Measurements from ENCODE around the gene MIER1. TPM values are rescaled to one million over a fixed set of nuclear protein-coding genes. Genes with fewer than 3 reads are reported as not detected.
"Not testable (repeated sequence)": the region's sequence is repeated elsewhere in the genome, so short reads cannot be mapped to it uniquely, and the experiment has no call there.

Gene MIER1
- total RNA-seq, 4 donors from 2014 or later, result 14.8 to 21.7 (median 15.4) TPM

DNA sequence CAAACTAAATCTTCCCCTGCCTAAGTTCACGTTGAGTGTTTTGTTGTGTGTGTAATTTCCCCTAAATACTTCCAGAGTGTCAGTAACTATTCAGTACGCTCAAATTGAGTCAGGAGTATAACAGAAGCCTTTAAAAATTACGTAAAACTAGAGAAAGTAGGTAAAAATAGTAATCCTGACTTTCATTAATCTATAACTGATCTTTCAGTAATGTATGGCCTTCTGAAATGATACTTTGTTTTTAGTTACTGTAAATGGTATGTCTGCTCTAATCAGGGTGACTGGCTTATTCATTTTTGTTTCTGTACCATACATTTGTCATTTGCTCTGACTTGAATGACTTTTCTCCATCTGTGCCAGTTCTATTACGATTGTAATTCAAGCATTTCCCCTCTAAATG lies 29.4 kb downstream of the MIER1 start:
- H3K9me3 ChIP-seq, result no peaks in the 10 kb centered on the region
- H3K4me1 ChIP-seq, result no peaks in the 10 kb centered on the region
- no peaks in the 10 kb centered on the region for H3K27me3 ChIP-seq
- intact Hi-C loops (cut with DNase I; ENCODE audit: low total_unique reads), result no loop called here
- TF ChIP-seq CTCF (IDR thresholded peaks at IDR 0.05 in 4 of 5, conservative IDR thresholded peaks at IDR 0.05 in 1 of 5), result no peak
- no peak for TF ChIP-seq POLR2A (IDR thresholded peaks at IDR 0.05)
- ATAC-seq (no peak), DNase-seq (no peak)
- H3K4me3 ChIP-seq, result no peak overlapping the region
- in situ Hi-C loops (cut with MboI; ENCODE audit: low sequenced_read_pairs in 4 of 4), result no loop called here
- H3K27ac ChIP-seq, result no peak overlapping the region
- H3K36me3 ChIP-seq, result peaks cover 2 to 16% of the 10 kb centered on the region in 2 donors

DNA sequence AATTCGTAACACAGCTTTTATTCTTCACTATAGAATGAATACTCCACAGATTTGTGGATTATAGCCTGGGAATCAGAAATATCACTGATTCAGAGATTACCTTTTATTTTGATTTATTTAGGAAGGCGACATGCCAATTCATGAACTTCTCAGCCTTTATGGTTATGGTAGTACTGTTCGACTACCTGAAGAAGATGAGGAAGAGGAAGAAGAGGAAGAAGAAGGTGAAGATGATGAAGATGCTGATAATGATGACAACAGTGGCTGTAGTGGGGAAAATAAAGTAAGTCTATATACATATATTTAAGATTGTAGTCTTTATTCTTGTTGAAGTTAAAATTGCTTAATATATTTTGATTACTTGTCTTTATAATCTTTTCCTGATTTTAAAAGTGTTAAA lies 33.1 kb downstream of the MIER1 start:
- no peaks in the 10 kb centered on the region for H3K4me1 ChIP-seq
- peaks cover 4 to 41% of the 10 kb centered on the region in 2 donors for H3K36me3 ChIP-seq
- in situ Hi-C loops (cut with MboI; ENCODE audit: low sequenced_read_pairs in 4 of 4) (no loop called here), intact Hi-C loops (cut with DNase I; ENCODE audit: low total_unique reads) (no loop called here)
- no peak overlapping the region for H3K4me3 ChIP-seq
- no peak for ATAC-seq
- no peaks in the 10 kb centered on the region for H3K9me3 ChIP-seq
- no peak for DNase-seq
- TF ChIP-seq CTCF (IDR thresholded peaks at IDR 0.05 in 4 of 5, conservative IDR thresholded peaks at IDR 0.05 in 1 of 5) (no peak), POLR2A (IDR thresholded peaks at IDR 0.05) (no peak)
- no peak overlapping the region for H3K27ac ChIP-seq
- no peaks in the 10 kb centered on the region for H3K27me3 ChIP-seq

GRCh38 chr1:66966188-66966873 lies 41.5 kb downstream of the MIER1 start:
- H3K4me1 ChIP-seq; DNase-seq; in situ Hi-C loops (cut with MboI; ENCODE audit: low sequenced_read_pairs in 4 of 4); ATAC-seq; intact Hi-C loops (cut with DNase I; ENCODE audit: low total_unique reads); H3K4me3 ChIP-seq; H3K27ac ChIP-seq; H3K27me3 ChIP-seq; H3K9me3 ChIP-seq: not testable (repeated sequence)
- peaks cover 3 to 69% of the 10 kb centered on the region in 2 donors for H3K36me3 ChIP-seq

GRCh38 chr1:66968574-66968973 lies 43.8 kb downstream of the MIER1 start:
- no peak for DNase-seq
- intact Hi-C loops (cut with DNase I; ENCODE audit: low total_unique reads), result no loop called here
- in situ Hi-C loops (cut with MboI; ENCODE audit: low sequenced_read_pairs in 4 of 4), result no loop called here
- Histone ChIP-seq H3K9me3 (no peaks in the 10 kb centered on the region), H3K4me1 (no peaks in the 10 kb centered on the region), H3K27ac (no peak overlapping the region), H3K36me3 (peaks cover 7 to 68% of the 10 kb centered on the region in 2 donors), H3K27me3 (no peaks in the 10 kb centered on the region), H3K4me3 (no peak overlapping the region)
- no peak for ATAC-seq
- TF ChIP-seq CTCF (IDR thresholded peaks at IDR 0.05 in 4 of 5, conservative IDR thresholded peaks at IDR 0.05 in 1 of 5), result no peak
- no peak for TF ChIP-seq POLR2A (IDR thresholded peaks at IDR 0.05)

- Histone ChIP-seq H3K9me3 (no peaks in the 10 kb centered on the region), H3K36me3 (peaks cover 0 to 56% of the 10 kb centered on the region in 2 donors), H3K27ac (no peak overlapping the region), H3K4me1 (peaks cover 7 to 14% of the 10 kb centered on the region in 2 donors), H3K4me3 (no peak overlapping the region), H3K27me3 (no peaks in the 10 kb centered on the region)
- ATAC-seq (no peak), DNase-seq (no peak)
- intact Hi-C loops (cut with DNase I; ENCODE audit: low total_unique reads), result no loop called here
- in situ Hi-C loops (cut with MboI; ENCODE audit: low sequenced_read_pairs in 4 of 4), result loop anchor here in 1 of 4 donors (25.0 kb wide), 1 partner anchor 216 kb away; the partner anchor contains the start of gene DYNLT5
- TF ChIP-seq CTCF (IDR thresholded peaks at IDR 0.05 in 4 of 5, conservative IDR thresholded peaks at IDR 0.05 in 1 of 5), result no peak
- TF ChIP-seq POLR2A (IDR thresholded peaks at IDR 0.05), result no peak
Observed at GRCh38 chr1:66978201-66978600, 53.4 kb downstream of the MIER1 start.

- in situ Hi-C loops (cut with MboI; ENCODE audit: low sequenced_read_pairs in 4 of 4), result loop anchor here in 1 of 4 donors (25.0 kb wide), 1 partner anchor 217 kb away; the partner anchor contains the start of gene DYNLT5
- H3K9me3 ChIP-seq; intact Hi-C loops (cut with DNase I; ENCODE audit: low total_unique reads); H3K27ac ChIP-seq; DNase-seq; ATAC-seq; H3K27me3 ChIP-seq; H3K4me3 ChIP-seq: not testable (repeated sequence)
- Histone ChIP-seq H3K36me3 (peaks cover under 1 to 57% of the 10 kb centered on the region in 2 donors), H3K4me1 (peaks cover 7 to 14% of the 10 kb centered on the region in 2 donors)
Observed at GRCh38 chr1:66979621-66980020, 54.8 kb downstream of the MIER1 start.
